Rectal smooth muscle tissue (tissue), 1 donor: ENCODE measurements around the gene ZBTB17.

Source experiments
- H3K27ac ChIP-seq: one replicate; pipeline ENCODE4 v1.7.0; 2013; ENCODE audit warnings: low read depth, low read length, inconsistent platforms
- H3K27me3 ChIP-seq: one replicate; pipeline ENCODE4 v1.7.0; 2013; ENCODE audit warnings: low read length; ENCODE audit not compliant: control insufficient read depth, insufficient read depth
- H3K36me3 ChIP-seq: one replicate; pipeline ENCODE4 v1.7.0; 2013; ENCODE audit warnings: low read length; ENCODE audit not compliant: control insufficient read depth, insufficient read depth
- H3K4me1 ChIP-seq: one replicate; pipeline ENCODE4 v1.7.0; 2013; ENCODE audit warnings: low read length; ENCODE audit not compliant: control insufficient read depth, insufficient read depth
- H3K4me3 ChIP-seq: one replicate; pipeline ENCODE4 v1.7.0; 2013; ENCODE audit warnings: low read length
- H3K9ac ChIP-seq: one replicate; pipeline ENCODE4 v1.7.0; 2013; ENCODE audit warnings: low read length

Gene ZBTB17

GRCh38 chr1:15944308-15945010 is 31.4 kb downstream of the ZBTB17 start:
- H3K4me3 ChIP-seq = no peak overlapping the region
- H3K36me3 ChIP-seq = peaks cover 64% of the 10 kb centered on the region
- H3K9ac ChIP-seq = no peak overlapping the region
- no peaks in the 10 kb centered on the region for H3K27me3 ChIP-seq
- no peak overlapping the region for H3K27ac ChIP-seq
- H3K4me1 ChIP-seq = peaks cover 8% of the 10 kb centered on the region

- peaks cover 64% of the 10 kb centered on the region for H3K36me3 ChIP-seq
- no peak overlapping the region for H3K9ac ChIP-seq
- H3K27me3 ChIP-seq = no peaks in the 10 kb centered on the region
- H3K27ac ChIP-seq = no peak overlapping the region
- H3K4me1 ChIP-seq = peaks cover 3% of the 10 kb centered on the region
- H3K4me3 ChIP-seq = no peak overlapping the region
These were observed 32.0 kb downstream of the ZBTB17 start for GRCh38 chr1:15943992-15944307.

GRCh38 chr1:15943328-15943991 is 32.4 kb downstream of the ZBTB17 start:
- no peak overlapping the region for H3K4me3 ChIP-seq
- peaks cover 64% of the 10 kb centered on the region for H3K36me3 ChIP-seq
- H3K27me3 ChIP-seq = no peaks in the 10 kb centered on the region
- H3K4me1 ChIP-seq = no peaks in the 10 kb centered on the region
- H3K9ac ChIP-seq = no peak overlapping the region
- H3K27ac ChIP-seq = no peak overlapping the region

DNA sequence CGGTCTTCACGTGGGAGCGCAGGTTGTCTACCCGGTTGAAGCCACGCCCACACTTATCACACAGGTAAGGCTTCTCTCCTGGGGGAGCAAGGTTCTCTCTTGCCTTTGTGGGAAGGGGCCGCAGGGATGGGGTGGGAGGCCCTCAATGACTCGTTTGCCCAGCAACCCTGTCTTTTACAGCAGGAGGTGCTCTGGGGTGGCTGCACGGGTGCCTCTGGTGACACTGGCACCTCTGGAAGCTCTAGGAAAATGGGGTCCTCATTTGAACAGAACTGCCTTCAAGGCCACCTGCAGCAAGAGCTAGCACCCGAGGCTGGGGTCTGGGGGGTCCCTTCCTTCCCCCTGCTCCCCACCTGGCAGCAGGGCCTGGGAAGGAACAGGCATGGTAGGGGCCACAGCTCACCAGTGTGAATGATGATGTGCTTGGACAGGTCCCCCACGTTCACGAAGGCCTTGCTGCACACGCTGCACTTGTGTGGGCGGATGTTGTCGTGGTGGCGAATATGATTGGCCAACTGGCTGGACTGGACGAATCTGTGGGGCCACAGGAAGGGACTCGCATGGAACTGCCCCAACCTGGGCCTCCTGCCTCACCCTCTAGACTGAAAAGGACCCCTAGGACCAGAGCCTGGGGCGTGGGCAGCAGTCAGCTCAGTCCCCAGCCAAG is 33.1 kb downstream of the ZBTB17 start:
- Histone ChIP-seq H3K36me3 (peaks cover 66% of the 10 kb centered on the region), H3K4me3 (no peak overlapping the region), H3K27ac (no peak overlapping the region), H3K4me1 (no peaks in the 10 kb centered on the region), H3K27me3 (no peaks in the 10 kb centered on the region), H3K9ac (no peak overlapping the region)

DNA sequence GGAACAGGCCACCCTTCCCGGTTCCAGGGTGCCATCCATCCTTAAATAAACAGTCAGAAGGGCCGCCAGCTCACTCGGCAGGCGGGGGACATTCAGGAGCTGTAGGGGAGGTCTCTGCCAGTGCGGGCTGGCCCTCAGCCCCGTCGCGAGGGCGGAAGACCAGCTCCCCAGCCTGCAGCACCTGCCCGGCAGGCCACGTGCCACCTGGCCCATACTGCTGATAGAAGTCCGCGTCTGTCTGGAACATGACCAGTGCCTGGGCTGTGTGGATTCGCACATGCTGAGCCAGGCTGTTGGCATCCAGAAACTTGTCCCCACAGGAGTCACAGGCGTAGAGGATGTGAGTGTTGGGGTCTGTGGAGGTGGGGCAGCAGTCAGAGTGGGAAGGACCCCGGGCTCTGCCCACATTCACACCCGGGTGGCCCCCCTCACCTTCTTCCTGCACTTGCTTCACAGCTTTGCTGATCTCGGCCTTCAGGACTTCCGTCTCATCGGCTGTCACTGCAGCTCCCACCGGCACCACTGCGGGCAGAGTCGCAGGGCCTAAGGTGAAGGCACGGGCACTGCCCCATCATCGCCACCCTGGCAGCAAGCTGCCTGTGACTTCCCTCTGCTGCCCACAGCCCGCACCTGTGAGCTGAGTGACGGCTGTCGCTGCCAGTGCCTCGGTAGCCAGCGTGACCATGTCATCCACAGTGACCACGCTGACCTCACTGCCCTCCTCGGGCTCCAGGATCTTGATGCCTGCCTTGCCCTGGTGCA is 33.8 kb downstream of the ZBTB17 start:
- no peaks in the 10 kb centered on the region for H3K4me1 ChIP-seq
- H3K4me3 ChIP-seq = no peak overlapping the region
- H3K9ac ChIP-seq = no peak overlapping the region
- no peaks in the 10 kb centered on the region for H3K27me3 ChIP-seq
- peaks cover 68% of the 10 kb centered on the region for H3K36me3 ChIP-seq
- H3K27ac ChIP-seq = no peak overlapping the region

DNA sequence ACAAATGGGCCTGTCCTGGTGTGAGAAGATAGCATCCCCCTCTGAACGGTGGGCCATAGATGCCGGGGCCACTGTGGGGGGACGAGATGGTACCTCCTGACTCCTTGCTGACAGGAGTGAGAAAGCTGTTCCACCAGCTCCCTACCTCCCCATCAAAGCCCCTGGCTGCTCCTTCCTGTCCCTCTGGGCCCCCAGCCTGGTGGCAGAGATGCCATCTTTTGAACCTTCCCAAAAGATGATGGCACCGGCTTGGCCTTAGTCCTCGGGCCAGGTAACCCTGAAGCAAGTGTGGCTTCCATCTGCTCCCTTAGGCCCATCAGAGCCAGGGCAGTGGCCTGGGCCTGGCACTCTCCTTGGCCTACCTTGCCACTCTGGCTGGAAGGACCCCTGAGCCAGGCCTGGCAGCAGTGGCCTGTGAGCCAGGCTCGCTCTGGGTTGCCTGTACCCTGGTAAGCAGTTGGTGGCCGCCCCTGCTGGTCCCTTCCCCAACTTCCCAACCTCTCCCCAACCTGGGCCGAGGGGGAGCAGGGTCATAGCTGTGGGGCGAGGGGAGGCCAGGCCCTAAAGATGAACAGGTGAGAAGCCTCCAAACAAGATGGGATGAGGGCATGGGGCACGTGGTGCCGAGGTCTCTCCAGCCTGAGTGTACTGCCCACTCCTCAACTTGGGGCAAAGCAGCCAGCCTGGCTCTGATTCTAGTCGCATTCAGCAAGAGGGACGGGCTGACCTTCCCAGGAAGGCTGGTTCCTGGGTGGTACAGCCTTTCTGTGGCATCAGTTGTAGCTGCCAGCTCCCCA is 34.7 kb downstream of the ZBTB17 start:
- Histone ChIP-seq H3K27me3 (no peaks in the 10 kb centered on the region), H3K9ac (no peak overlapping the region), H3K27ac (no peak overlapping the region), H3K4me3 (no peak overlapping the region), H3K36me3 (peaks cover 62% of the 10 kb centered on the region), H3K4me1 (no peaks in the 10 kb centered on the region)

DNA sequence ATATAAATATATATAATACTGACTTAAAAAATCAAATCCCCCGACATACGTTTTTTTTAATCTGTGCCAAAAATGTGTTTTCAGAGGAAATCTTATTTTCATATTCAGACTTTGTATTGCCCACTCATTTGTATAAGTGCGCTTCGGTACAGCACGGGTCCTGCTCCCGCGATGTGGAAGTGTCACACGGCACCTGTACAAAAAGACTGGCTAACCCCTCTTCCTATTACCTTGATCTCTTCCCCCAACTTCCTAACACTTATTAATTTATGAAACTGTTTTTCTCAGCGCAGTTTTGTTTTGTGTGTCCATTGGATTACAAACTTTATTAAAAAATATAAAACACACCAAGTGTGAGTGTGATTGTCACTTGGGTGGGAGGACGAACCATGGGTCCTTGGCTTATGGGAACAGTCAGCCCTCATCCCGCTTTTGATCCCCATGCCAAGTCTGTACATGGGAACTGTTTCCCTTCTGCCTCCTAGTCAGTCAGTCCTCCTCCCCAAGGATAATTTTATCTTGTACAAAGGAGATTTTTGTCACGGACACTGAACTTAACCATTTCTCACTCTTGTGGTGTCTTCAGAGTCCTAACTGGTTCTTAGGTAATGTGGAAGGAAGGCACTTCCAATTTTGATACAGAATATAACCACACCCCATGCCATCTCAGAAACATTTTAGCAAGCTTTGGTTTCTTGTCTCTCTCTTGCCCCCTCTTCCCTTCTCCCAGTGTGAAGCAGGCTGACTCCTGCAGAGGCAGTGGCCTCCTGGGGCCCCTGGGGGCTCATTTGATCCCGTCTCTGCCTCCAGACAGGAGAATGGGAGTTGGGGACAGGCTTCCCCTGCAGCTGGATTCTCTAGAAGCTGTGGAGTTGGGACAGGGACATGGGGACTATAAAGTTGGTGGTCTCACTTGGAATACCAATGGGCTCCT is 35.5 kb downstream of the ZBTB17 start:
- H3K9ac ChIP-seq = no peak overlapping the region
- no peaks in the 10 kb centered on the region for H3K27me3 ChIP-seq
- H3K4me1 ChIP-seq = no peaks in the 10 kb centered on the region
- no peak overlapping the region for H3K4me3 ChIP-seq
- no peak overlapping the region for H3K27ac ChIP-seq
- H3K36me3 ChIP-seq = peaks cover 56% of the 10 kb centered on the region

DNA sequence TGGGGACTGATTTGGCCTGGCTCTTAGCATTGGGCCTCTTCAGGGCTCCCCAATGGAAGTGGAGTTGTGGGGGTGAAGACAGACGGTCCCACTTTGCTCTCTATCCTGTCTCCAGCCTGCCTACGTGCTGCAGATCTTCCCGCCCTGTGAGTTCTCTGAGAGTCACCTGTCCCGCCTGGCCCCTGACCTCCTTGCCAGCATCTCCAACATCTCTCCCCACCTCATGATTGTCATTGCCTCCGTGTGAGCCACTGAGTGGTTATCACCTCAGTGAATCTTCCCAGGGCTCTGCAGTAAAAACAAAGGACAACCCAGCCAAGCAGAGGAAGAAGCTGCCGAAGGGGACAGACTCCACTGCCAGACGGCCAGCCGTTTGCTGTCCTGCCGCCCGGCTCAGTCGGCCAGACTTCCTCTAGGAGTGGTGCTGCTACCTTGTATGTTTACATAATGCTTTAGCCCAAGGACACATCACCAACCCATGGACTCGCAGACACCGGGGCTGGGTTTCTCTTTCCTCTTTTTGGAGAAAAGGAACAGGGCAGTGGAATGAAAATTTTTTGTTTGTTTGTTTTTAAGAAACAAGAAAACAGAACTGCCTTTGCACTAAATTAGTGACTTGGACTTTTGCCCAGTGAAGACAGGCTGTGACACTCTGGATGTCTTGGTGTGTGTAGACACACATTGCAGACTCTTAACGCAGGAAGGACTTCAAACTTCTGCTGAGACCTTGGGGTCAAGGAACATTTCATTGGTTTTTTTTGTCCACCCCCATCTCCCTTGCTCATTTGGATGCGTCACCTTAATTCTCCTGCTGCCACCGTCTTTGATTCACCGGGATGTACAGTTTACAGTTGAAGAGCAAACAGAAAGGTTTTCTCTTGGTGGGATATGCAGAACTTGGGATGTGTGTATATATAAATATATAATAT is 36.5 kb downstream of the ZBTB17 start:
- Histone ChIP-seq H3K27ac (peak overlapping the region; percentile 53), H3K4me3 (no peak overlapping the region), H3K36me3 (peaks cover 55% of the 10 kb centered on the region), H3K4me1 (no peaks in the 10 kb centered on the region), H3K27me3 (no peaks in the 10 kb centered on the region), H3K9ac (no peak overlapping the region)

GRCh38 chr1:15938628-15939161 is 37.2 kb downstream of the ZBTB17 start:
- Histone ChIP-seq H3K4me1 (no peaks in the 10 kb centered on the region), H3K27me3 (no peaks in the 10 kb centered on the region), H3K36me3 (peaks cover 55% of the 10 kb centered on the region), H3K4me3 (no peak overlapping the region), H3K9ac (no peak overlapping the region), H3K27ac (no peak overlapping the region)

GRCh38 chr1:15937706-15938168 is 38.2 kb downstream of the ZBTB17 start:
- Histone ChIP-seq H3K9ac (no peak overlapping the region), H3K36me3 (peaks cover 56% of the 10 kb centered on the region), H3K27me3 (no peaks in the 10 kb centered on the region), H3K4me3 (no peak overlapping the region), H3K4me1 (no peaks in the 10 kb centered on the region), H3K27ac (no peak overlapping the region)
